Adrenal gland (tissue), 5 donors: Measurements from ENCODE around the gene ARHGAP44.

Source experiments
- CTCF ChIP-seq, 6 experiments: fragments of 450-650 bp in 4 of 6; fragments of 200-600 bp in 2 of 6; sonication (generic) in 1 of 6; IDR thresholded peaks; 1 replicate in 5 of 6; 2 replicates in 1 of 6; pipeline versions ENCODE4 v1.5.1 to v1.8.0; 2016 to 2021; ENCODE audit warnings: antibody characterized with exemption in 6 of 6, mild to moderate bottlenecking in 2 of 6, moderate library complexity in 1 of 6
- POLR2A ChIP-seq, 2 donors: fragments of 450-650 bp; IDR thresholded peaks; one replicate each; pipeline ENCODE4 v1.6.1; 2017; ENCODE audit warnings: antibody characterized with exemption in 2 of 2, mild to moderate bottlenecking in 2 of 2, moderate library complexity in 1 of 2
- donor health status: DM: no; HTN: no; CAD: no.

- TF ChIP-seq CTCF (IDR thresholded peaks at IDR 0.05) (no peak), POLR2A (IDR thresholded peaks at IDR 0.05) (no peak)
These were observed 176.7 kb downstream of the ARHGAP44 start for GRCh38 chr17:12965988-12966387.
